OCI-LY1 (cell line): ENCODE data around the gene AATK.

ENCODE experiments used
- H2AFZ ChIP-seq: fragments of 200-600 bp; sonication (generic), shearing (Covaris generic); 2 replicates; pipeline ENCODE4 v1.6.0; 2014; ENCODE audit warnings: antibody characterized with exemption, mild to moderate bottlenecking, low read length
- H3F3A ChIP-seq: fragments of 200-600 bp; sonication (generic), shearing (Covaris generic); 2 replicates; pipeline ENCODE4 v1.6.0; 2014; ENCODE audit warnings: mild to moderate bottlenecking, antibody characterized with exemption, low read length, moderate library complexity; ENCODE audit not compliant: insufficient read depth
- H3K27ac ChIP-seq: fragments of 200-600 bp; sonication (generic); 2 replicates; pipeline ENCODE4 v1.5.1; 2014; ENCODE audit warnings: low read length, mixed run types, mild to moderate bottlenecking, low read depth; ENCODE audit not compliant: poor library complexity, severe bottlenecking
- H3K27me3 ChIP-seq: fragments of 200-600 bp; sonication (generic); 2 replicates; pipeline ENCODE4 v1.6.0; 2014; ENCODE audit warnings: antibody characterized with exemption, mild to moderate bottlenecking, low read length, moderate library complexity; ENCODE audit not compliant: insufficient read depth
- H3K36me3 ChIP-seq: fragments of 200-600 bp; sonication (generic); 2 replicates; pipeline ENCODE4 v1.6.1; 2014; ENCODE audit warnings: mild to moderate bottlenecking, antibody characterized with exemption, low read length, moderate library complexity, mixed read lengths; ENCODE audit not compliant: insufficient read depth
- H3K4me1 ChIP-seq: fragments of 200-600 bp; sonication (generic); 2 replicates; pipeline ENCODE4 v1.5.1; 2014; ENCODE audit warnings: mild to moderate bottlenecking, low read length, moderate library complexity; ENCODE audit not compliant: insufficient read depth, severe bottlenecking
- H3K4me2 ChIP-seq: fragments of 200-600 bp; sonication (generic), shearing (Covaris generic); 2 replicates; pipeline ENCODE4 v1.6.1; 2014; ENCODE audit warnings: low read length
- H3K4me3 ChIP-seq: fragments of 200-600 bp; sonication (generic); 2 replicates; pipeline ENCODE4 v1.5.1; 2014; ENCODE audit warnings: low read length, low read depth, mild to moderate bottlenecking, mixed read lengths; ENCODE audit not compliant: poor library complexity, severe bottlenecking
- H3K79me2 ChIP-seq: fragments of 200-600 bp; shearing (Covaris generic); 2 replicates; pipeline ENCODE4 v1.6.1; 2016; ENCODE audit warnings: mixed run types, low read length, mixed read lengths; ENCODE audit not compliant: insufficient read depth
- H3K9ac ChIP-seq: fragments of 200-600 bp; sonication (generic), shearing (Covaris generic); 2 replicates; pipeline ENCODE4 v1.6.1; 2014; ENCODE audit warnings: mild to moderate bottlenecking, low read length, mixed read lengths
- H3K9me2 ChIP-seq: fragments of 200-600 bp; sonication (generic), shearing (Covaris generic); 2 replicates; pipeline ENCODE4 v1.6.1; 2014; ENCODE audit warnings: low read depth, mild to moderate bottlenecking, low read length, mixed read lengths
- H3K9me3 ChIP-seq: fragments of 200-600 bp; shearing (Covaris generic); 2 replicates; pipeline ENCODE4 v1.6.1; 2014; ENCODE audit warnings: low read length, mixed read lengths
- H4K20me1 ChIP-seq: fragments of 200-600 bp; sonication (generic), shearing (Covaris generic); 2 replicates; pipeline ENCODE4 v1.6.0; 2016; ENCODE audit warnings: mild to moderate bottlenecking, low read length; ENCODE audit not compliant: insufficient read depth
- EZH2 ChIP-seq: fragments of 200-600 bp; sonication (generic), shearing (Covaris generic); IDR thresholded peaks from 2 replicates; pipeline ENCODE4 v1.8.0; 2017; ENCODE audit warnings: borderline replicate concordance, mixed run types, mild to moderate bottlenecking, antibody characterized with exemption, low read length, moderate library complexity, mixed read lengths
- TF ChIP-seq, protein P1 (sequence below): fragments of 200-600 bp; sonication (generic), shearing (Covaris generic); IDR thresholded peaks from 2 replicates; pipeline ENCODE4 v1.5.1; 2017; ENCODE audit warnings: mild to moderate bottlenecking, antibody characterized with exemption, low read length, moderate library complexity, mixed read lengths

Gene AATK

DNA sequence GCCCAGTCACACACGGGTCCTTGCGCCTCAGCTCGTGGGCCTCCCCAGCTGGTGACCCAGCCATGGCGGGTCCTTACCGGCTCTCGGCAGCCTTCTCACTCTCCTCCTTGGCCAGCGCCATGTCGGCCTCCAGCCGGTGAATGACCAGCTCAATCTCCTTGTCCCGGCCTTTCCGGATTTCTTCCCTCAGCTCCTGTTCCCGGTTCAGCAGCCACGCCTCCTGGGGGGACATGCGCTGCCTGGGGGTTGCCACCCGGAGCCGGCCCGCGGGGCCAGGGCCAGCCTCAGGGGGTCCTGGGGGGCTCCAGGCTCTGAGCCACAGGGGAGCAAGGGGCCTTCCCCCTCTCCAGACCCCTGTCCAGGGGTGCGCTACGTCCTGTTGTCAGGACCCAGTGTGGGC, 25.1 kb upstream of the AATK start:
- Histone ChIP-seq H2AFZ (no peak overlapping the region), H4K20me1 (no peaks in the 10 kb centered on the region), H3F3A (no peaks in the 10 kb centered on the region), H3K9me3 (no peaks in the 10 kb centered on the region), H3K9me2 (no peaks in the 10 kb centered on the region), H3K4me1 (no peaks in the 10 kb centered on the region), H3K27me3 (no peaks in the 10 kb centered on the region), H3K79me2 (no peaks in the 10 kb centered on the region), H3K9ac (no peak overlapping the region), H3K36me3 (no peaks in the 10 kb centered on the region), H3K27ac (no peak overlapping the region), H3K4me3 (no peak overlapping the region), H3K4me2 (no peak overlapping the region)
- no peak for TF ChIP-seq EZH2
- TF ChIP-seq, protein P1, sequence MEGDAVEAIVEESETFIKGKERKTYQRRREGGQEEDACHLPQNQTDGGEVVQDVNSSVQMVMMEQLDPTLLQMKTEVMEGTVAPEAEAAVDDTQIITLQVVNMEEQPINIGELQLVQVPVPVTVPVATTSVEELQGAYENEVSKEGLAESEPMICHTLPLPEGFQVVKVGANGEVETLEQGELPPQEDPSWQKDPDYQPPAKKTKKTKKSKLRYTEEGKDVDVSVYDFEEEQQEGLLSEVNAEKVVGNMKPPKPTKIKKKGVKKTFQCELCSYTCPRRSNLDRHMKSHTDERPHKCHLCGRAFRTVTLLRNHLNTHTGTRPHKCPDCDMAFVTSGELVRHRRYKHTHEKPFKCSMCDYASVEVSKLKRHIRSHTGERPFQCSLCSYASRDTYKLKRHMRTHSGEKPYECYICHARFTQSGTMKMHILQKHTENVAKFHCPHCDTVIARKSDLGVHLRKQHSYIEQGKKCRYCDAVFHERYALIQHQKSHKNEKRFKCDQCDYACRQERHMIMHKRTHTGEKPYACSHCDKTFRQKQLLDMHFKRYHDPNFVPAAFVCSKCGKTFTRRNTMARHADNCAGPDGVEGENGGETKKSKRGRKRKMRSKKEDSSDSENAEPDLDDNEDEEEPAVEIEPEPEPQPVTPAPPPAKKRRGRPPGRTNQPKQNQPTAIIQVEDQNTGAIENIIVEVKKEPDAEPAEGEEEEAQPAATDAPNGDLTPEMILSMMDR: no peak

DNA sequence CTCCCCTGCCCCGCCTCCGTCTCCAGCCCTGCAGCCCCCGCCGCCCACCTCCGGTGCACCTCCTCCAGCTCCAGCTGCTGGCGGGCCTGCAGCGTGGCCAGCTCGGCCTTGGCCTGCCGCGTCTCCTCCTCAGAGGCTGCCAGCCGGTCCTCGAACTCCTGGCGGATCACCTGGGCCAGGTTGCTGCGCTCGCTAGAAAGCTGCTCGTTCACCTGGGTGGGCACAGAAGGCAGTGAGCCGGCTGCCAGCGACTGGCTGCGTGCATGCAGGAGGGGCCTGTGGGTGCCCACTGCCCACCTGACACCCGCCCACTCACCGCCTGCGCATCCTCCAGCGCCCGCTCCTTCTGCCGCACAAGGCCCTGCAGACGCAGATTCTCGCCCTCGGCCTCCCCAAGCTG, 24.6 kb upstream of the AATK start:
- H3K27ac ChIP-seq: no peak overlapping the region
- no peak overlapping the region for H2AFZ ChIP-seq
- H3K9ac ChIP-seq: no peak overlapping the region
- no peaks in the 10 kb centered on the region for H3K27me3 ChIP-seq
- H3K36me3 ChIP-seq: no peaks in the 10 kb centered on the region
- no peaks in the 10 kb centered on the region for H3K9me3 ChIP-seq
- no peaks in the 10 kb centered on the region for H3K79me2 ChIP-seq
- H3F3A ChIP-seq: no peaks in the 10 kb centered on the region
- no peak overlapping the region for H3K4me2 ChIP-seq
- H3K4me3 ChIP-seq: no peak overlapping the region
- H3K9me2 ChIP-seq: no peaks in the 10 kb centered on the region
- TF ChIP-seq, protein P1: no peak
- no peak for TF ChIP-seq EZH2
- H3K4me1 ChIP-seq: no peaks in the 10 kb centered on the region
- H4K20me1 ChIP-seq: no peaks in the 10 kb centered on the region

DNA sequence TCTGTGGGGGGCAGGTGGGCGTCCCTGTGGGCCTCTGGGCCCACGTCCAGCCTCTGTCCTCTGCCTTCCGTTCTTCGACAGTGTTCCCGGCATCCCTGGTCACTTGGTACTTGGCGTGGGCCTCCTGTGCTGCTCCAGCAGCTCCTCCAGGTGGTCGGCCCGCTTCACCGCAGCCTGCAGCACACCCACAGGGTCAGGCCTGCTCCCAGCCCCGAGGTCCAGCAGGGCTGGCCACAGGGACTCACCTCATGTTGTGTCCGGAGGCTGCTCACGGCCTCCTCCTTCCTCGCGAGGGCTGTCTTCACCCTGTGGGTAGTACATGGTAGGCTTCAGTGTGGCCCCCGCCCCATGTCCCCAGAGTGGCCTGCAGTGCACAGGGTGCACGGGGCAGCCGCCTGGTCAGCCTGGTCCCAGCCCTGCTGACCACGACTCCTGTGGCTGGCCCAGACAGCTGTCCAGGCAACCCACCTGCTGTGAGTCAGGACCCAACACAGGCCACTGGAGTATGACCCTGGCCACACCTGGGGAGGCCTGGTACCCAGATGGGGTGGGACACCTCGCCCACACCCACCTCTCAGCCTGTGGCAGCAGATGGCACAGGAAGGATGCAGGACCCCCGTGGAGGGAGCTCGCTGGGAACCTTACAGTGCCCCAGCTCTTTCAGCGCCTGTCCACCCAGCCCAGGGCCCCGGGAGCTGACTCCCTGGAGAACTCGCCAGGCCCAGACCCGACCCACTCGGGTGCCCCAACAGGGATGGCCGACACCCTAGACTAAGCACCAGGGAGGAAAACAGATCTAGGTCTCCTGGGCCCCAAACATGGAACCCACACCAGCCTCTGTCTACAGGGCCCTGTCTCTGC, 23.9 kb upstream of the AATK start:
- no peaks in the 10 kb centered on the region for H3K36me3 ChIP-seq
- H3K79me2 ChIP-seq: no peaks in the 10 kb centered on the region
- no peak overlapping the region for H3K4me3 ChIP-seq
- no peaks in the 10 kb centered on the region for H4K20me1 ChIP-seq
- H3K27me3 ChIP-seq: no peaks in the 10 kb centered on the region
- TF ChIP-seq, protein P1: no peak
- no peak for TF ChIP-seq EZH2
- H3F3A ChIP-seq: no peaks in the 10 kb centered on the region
- H3K9me3 ChIP-seq: no peaks in the 10 kb centered on the region
- no peak overlapping the region for H2AFZ ChIP-seq
- H3K9me2 ChIP-seq: no peaks in the 10 kb centered on the region
- H3K9ac ChIP-seq: no peak overlapping the region
- H3K27ac ChIP-seq: no peak overlapping the region
- no peaks in the 10 kb centered on the region for H3K4me1 ChIP-seq
- H3K4me2 ChIP-seq: no peak overlapping the region
